ENCODE data around the gene COX20. TPM values are rescaled to one million over a fixed set of nuclear protein-coding genes. Genes with fewer than 3 reads are reported as not detected.

Gene COX20
- polyA plus RNA-seq, 2 of the 4 experiments (the other 2 are of a cell fraction): 65.4 to 74.6 TPM

- peak overlapping the region; percentile 90 to 97 for H3K27ac ChIP-seq
- ChIA-PET POLR2A (interaction anchor here (0.7 to 3.9 kb wide), 11 partner anchors 13 to 234 kb away, joined by 3 to 57 read pairs (median 7); partner anchors contain the start of gene HNRNPU), CTCF (interaction anchor here (0.6 to 3.4 kb wide), 6 partner anchors 14 to 231 kb away, joined by 3 to 17 read pairs (median 4); partner anchors contain the start of gene HNRNPU)
- DNase-seq (ENCODE audit: low read depth in 1 of 2, low spot score in 1 of 2) (peak; percentile 67 to 87), ATAC-seq (peak; percentile 39 to 58), FAIRE-seq (no peak)
- WGBS (ENCODE audit: missing lambda C conversion rate): under 1% methylated on average over 32 of the region's 32 CpGs
- TF ChIP-seq MAX (IDR thresholded peaks at IDR 0.05): no peak
- no peak for TF ChIP-seq CHD4 (IDR thresholded peaks at IDR 0.05; ENCODE audit: borderline replicate concordance)
- no peak for TF ChIP-seq CBX2 (IDR thresholded peaks at IDR 0.05; ENCODE audit: borderline replicate concordance, low read depth)
- peak; percentile 80; the same call in 1 of the 2 replicates for TF ChIP-seq KDM1A (IDR thresholded peaks at IDR 0.05; ENCODE audit: low read depth)
- no peak for TF ChIP-seq SMC3 (IDR thresholded peaks at IDR 0.05)
- peak; percentile 48; the same call in 1 of the 2 replicates for TF ChIP-seq NFE2L2 (conservative IDR thresholded peaks at IDR 0.05; ENCODE audit: low read length)
- TF ChIP-seq NPAS2 (CRISPR knock-in tag; IDR thresholded peaks at IDR 0.05; ENCODE audit: borderline replicate concordance): no peak
- 0 out of 2 replicates have a peak, but pooled peaks have one; percentile 11 for TF ChIP-seq MAZ (IDR thresholded peaks at IDR 0.05; ENCODE audit: borderline replicate concordance, low read depth, low read length)
- 0 out of 5 replicates have a peak, but pooled peaks of 1 of the 2 experiments have one; percentile 15 for TF ChIP-seq RAD21 (conservative IDR thresholded peaks at IDR 0.05 in 1 of 2, IDR thresholded peaks at IDR 0.05 in 1 of 2)
- TF ChIP-seq FOXS1 (CRISPR knock-in tag; IDR thresholded peaks at IDR 0.05): 0 out of 2 replicates have a peak, but pooled peaks have one; percentile 34
- no peak for TF ChIP-seq CBX8 (IDR thresholded peaks at IDR 0.05)
- peak; percentile 46 for TF ChIP-seq POLR2A (IDR thresholded peaks at IDR 0.05; ENCODE audit: low read length)
- no peak for TF ChIP-seq ELK1 (IDR thresholded peaks at IDR 0.05; ENCODE audit: low read depth, low read length)
- TF ChIP-seq RFX5 (IDR thresholded peaks at IDR 0.05): no peak
- no peak for TF ChIP-seq JUNB (IDR thresholded peaks at IDR 0.05)
- H3K4me2 ChIP-seq: peak overlapping the region; percentile 82
- H3K4me3 ChIP-seq: peak overlapping the region; percentile 69
- H3K9me3 ChIP-seq: no peaks in the 10 kb centered on the region
- peaks cover 26% of the 10 kb centered on the region; the same call in 2 of the 3 replicates for H3K4me1 ChIP-seq
Measured at GRCh38 chr1:244833734-244834542, 1.5 kb upstream of the COX20 start.

- Histone ChIP-seq H3K9me3 (no peaks in the 10 kb centered on the region), H3K4me3 (peak overlapping the region; percentile 69), H3K27ac (peak overlapping the region; percentile 90 to 97), H3K4me1 (peaks cover 26% of the 10 kb centered on the region; the same call in 2 of the 3 replicates), H3K4me2 (peak overlapping the region; percentile 82)
- ChIA-PET CTCF (interaction anchor here (1.1 to 3.4 kb wide), 5 partner anchors 13 to 231 kb away, joined by 3 to 17 read pairs (median 4); partner anchors contain the start of gene HNRNPU), POLR2A (interaction anchor here (0.5 to 3.9 kb wide), 16 partner anchors 13 to 235 kb away, joined by 3 to 57 read pairs (median 6); partner anchors contain the start of gene HNRNPU)
- ATAC-seq (peak; percentile 72 to 73), FAIRE-seq (no peak), DNase-seq (ENCODE audit: low read depth in 1 of 2, low spot score in 1 of 2) (peak; percentile 71 to 95)
- WGBS (ENCODE audit: missing lambda C conversion rate): 1% methylated on average over 33 of the region's 49 CpGs
- TF ChIP-seq PBX3 (IDR thresholded peaks at IDR 0.05) (no peak; the same call in 1 of the 2 replicates), ESRRA (IDR thresholded peaks at IDR 0.05; ENCODE audit: borderline replicate concordance, low read length) (peak; percentile 78), MAFK (IDR thresholded peaks at IDR 0.05; ENCODE audit: partially characterized antibody) (peak; percentile 77), EHMT2 (IDR thresholded peaks at IDR 0.05; ENCODE audit: low read depth) (no peak), CHD4 (IDR thresholded peaks at IDR 0.05; ENCODE audit: borderline replicate concordance) (no peak), RFX5 (IDR thresholded peaks at IDR 0.05) (no peak), PHF8 (IDR thresholded peaks at IDR 0.05; ENCODE audit: borderline replicate concordance, low read depth) (0 out of 2 replicates have a peak, but pooled peaks have one; percentile 47), HEYL (CRISPR knock-in tag; IDR thresholded peaks at IDR 0.05) (peak; percentile 25; the same call in 1 of the 2 replicates), HOXB13 (CRISPR knock-in tag; IDR thresholded peaks at IDR 0.05; ENCODE audit: low read depth) (no peak), SMC3 (IDR thresholded peaks at IDR 0.05) (no peak), TFCP2L1 (CRISPR knock-in tag; IDR thresholded peaks at IDR 0.05) (peak; percentile 83), RAD21 (conservative IDR thresholded peaks at IDR 0.05 in 1 of 2, IDR thresholded peaks at IDR 0.05 in 1 of 2) (no peak), ATOH8 (CRISPR knock-in tag; IDR thresholded peaks at IDR 0.05; ENCODE audit: low read depth) (peak; percentile 72; the same call in 1 of the 2 replicates), ZFP36 (IDR thresholded peaks at IDR 0.05; ENCODE audit: borderline replicate concordance, partially characterized antibody) (no peak), POLR2A (IDR thresholded peaks at IDR 0.05; ENCODE audit: low read length) (peak; percentile 86), ZNF302 (CRISPR knock-in tag; IDR thresholded peaks at IDR 0.05) (0 out of 2 replicates have a peak, but pooled peaks have one; percentile 70), HOXA7 (CRISPR knock-in tag; IDR thresholded peaks at IDR 0.05) (0 out of 2 replicates have a peak, but pooled peaks have one; percentile 88), JUNB (IDR thresholded peaks at IDR 0.05) (no peak), CHD2 (IDR thresholded peaks at IDR 0.05; ENCODE audit: low read length, partially characterized antibody) (no peak), HDAC2 (IDR thresholded peaks at IDR 0.05) (no peak), NPAS2 (CRISPR knock-in tag; IDR thresholded peaks at IDR 0.05; ENCODE audit: borderline replicate concordance) (no peak; the same call in 1 of the 2 replicates), EHF (CRISPR knock-in tag; IDR thresholded peaks at IDR 0.05) (peak; percentile 80)
- TF ChIP-seq, protein P1, sequence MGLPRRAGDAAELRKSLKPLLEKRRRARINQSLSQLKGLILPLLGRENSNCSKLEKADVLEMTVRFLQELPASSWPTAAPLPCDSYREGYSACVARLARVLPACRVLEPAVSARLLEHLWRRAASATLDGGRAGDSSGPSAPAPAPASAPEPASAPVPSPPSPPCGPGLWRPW (IDR thresholded peaks at IDR 0.05): no peak
Measured at GRCh38 chr1:244834543-244835275, 749 bp upstream of the COX20 start.

All from A549 (cell line).